C4-2B (cell line): ENCODE measurements around the gene RASSF5.
A peak's percentile ranks its signal among the peaks of the same experiment; 100 is the strongest.

Source experiments
- H3K27ac ChIP-seq: fragments of 450-650 bp; 2 replicates; pipeline ENCODE4 v1.5.1; 2017
- CTCF ChIP-seq: fragments of 450-650 bp; conservative IDR thresholded peaks from 2 replicates; pipeline ENCODE4 v1.5.1; 2017; ENCODE audit warnings: mild to moderate bottlenecking
- ZFX ChIP-seq: fragments of 450-650 bp; IDR thresholded peaks from 2 replicates; pipeline ENCODE4 v1.6.1; 2017

The RASSF5 gene

GRCh38 chr1:206544562-206545257, 37.4 kb downstream of the RASSF5 start:
- peak overlapping the region; percentile 17; the same call in 1 of the 2 replicates for H3K27ac ChIP-seq
- TF ChIP-seq ZFX, result no peak
- peak; percentile 97 for TF ChIP-seq CTCF

- no peak overlapping the region for H3K27ac ChIP-seq
- TF ChIP-seq CTCF, result no peak
- TF ChIP-seq ZFX, result no peak
Measured at GRCh38 chr1:206545351-206545750, 38.0 kb downstream of the RASSF5 start.

DNA sequence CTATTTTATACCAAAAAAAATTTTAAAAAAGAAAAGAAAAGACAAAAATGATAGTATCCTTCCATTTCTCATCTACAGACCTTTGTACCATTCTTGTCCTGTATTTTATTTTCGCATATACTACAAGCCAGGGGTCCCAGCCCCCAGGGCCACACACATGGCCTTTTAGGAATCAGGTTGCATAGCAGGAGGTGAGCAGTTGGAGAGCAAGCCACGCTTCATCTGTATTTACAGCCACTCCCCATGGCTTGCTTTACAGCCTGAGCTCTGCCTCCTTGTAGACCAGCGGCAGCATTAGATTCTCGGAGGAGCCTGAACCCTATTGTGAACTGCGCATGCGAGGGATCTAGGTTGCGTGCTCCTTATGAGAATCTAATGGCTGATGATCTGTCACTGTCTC, 39.8 kb downstream of the RASSF5 start:
- H3K27ac ChIP-seq, result no peak overlapping the region
- TF ChIP-seq CTCF (no peak), ZFX (no peak)

- TF ChIP-seq CTCF, result no peak; the same call in 1 of the 2 replicates
- no peak for TF ChIP-seq ZFX
- no peak overlapping the region for H3K27ac ChIP-seq
Measured at GRCh38 chr1:206550446-206550845, 43.1 kb downstream of the RASSF5 start.

DNA sequence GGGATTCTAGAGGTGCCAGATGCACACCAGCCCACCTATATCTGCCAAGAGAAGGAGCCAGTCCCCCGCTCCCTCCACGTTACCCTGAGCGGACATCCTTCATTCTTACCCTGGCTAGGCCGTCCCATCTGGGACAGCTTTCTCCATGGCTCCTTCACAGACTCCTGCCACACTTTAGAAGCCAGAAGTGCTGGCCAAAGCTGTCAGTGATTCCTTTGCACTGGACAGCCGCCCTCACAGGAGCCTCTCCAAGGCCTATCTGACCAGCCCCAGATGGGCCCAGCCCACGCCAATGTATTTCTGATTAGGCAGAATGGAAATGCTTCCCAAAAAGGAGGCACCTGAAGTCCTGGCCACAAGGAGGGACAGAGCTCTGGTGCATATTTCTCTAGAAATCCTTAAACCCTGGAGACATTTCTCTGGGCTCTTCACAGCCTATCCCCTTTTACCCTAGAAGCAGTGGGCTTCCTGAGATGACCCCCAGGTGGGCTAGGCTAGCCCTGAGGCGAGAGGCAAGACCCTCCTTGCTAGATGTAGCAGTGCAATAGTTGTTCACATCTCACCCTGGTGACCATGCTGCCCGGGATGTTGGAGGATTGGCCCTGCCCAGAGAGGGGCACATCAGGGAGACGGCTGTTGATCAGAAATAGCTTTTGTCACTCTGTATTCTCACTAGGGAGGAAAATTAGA, 44.1 kb downstream of the RASSF5 start:
- no peak overlapping the region for H3K27ac ChIP-seq
- no peak for TF ChIP-seq ZFX
- TF ChIP-seq CTCF, result no peak

GRCh38 chr1:206551986-206552326, 44.6 kb downstream of the RASSF5 start:
- no peak overlapping the region for H3K27ac ChIP-seq
- no peak for TF ChIP-seq CTCF
- no peak for TF ChIP-seq ZFX

DNA sequence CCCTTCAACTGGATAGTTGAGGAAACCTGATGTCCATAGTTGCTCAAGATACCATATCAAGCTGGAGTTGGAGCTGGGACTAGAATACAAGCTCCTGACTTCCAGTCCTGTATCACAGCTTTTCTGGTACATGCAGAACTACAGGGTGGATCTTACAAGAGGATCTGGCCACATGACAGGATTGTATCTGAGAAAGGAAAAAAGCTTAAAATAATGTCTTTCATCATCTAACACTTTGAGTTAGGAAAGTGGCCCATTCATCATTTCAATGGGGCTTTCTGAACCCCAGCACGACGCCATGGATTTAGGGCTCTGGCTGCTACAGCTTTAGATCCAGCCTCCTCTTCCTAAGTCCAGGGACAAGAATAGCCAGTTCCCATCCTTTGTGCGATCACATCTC, 46.9 kb downstream of the RASSF5 start:
- H3K27ac ChIP-seq, result no peak overlapping the region
- TF ChIP-seq ZFX (no peak), CTCF (no peak)
